Measurements from ENCODE around the gene EID1.
"Not testable (repeated sequence)": the region's sequence is repeated elsewhere in the genome, so short reads cannot be mapped to it uniquely, and the experiment has no call there.

Gene EID1

DNA sequence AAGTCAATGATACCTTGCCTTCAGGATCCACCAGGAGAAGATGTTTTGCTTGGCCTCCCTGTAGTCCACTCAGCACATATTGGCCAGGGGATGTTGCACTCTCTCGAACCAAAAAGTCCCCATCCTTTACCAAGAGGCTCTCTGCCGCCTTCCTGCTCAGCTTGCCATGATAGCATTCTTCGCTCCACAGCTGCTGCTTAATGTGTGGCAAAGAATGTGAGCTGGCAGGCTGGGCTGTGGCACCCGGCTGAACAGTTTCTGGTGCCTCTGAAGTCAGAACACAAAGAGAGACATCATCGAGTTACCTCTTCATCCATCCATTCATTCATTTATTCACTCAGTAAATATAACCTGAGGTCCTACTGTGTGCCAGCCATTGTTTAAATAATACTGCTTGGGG is 43.2 kb upstream of the EID1 start:
- no peak overlapping the region for H3K4me3 ChIP-seq (replicated peaks; ENCODE audit: low read depth, low read length)
- H3K36me3 ChIP-seq (ENCODE audit: control insufficient read depth, insufficient read depth, low read length) = no peaks in the 10 kb centered on the region
- TF ChIP-seq, protein P1, sequence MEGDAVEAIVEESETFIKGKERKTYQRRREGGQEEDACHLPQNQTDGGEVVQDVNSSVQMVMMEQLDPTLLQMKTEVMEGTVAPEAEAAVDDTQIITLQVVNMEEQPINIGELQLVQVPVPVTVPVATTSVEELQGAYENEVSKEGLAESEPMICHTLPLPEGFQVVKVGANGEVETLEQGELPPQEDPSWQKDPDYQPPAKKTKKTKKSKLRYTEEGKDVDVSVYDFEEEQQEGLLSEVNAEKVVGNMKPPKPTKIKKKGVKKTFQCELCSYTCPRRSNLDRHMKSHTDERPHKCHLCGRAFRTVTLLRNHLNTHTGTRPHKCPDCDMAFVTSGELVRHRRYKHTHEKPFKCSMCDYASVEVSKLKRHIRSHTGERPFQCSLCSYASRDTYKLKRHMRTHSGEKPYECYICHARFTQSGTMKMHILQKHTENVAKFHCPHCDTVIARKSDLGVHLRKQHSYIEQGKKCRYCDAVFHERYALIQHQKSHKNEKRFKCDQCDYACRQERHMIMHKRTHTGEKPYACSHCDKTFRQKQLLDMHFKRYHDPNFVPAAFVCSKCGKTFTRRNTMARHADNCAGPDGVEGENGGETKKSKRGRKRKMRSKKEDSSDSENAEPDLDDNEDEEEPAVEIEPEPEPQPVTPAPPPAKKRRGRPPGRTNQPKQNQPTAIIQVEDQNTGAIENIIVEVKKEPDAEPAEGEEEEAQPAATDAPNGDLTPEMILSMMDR (IDR thresholded peaks at IDR 0.05; ENCODE audit: insufficient read depth, low read length, poor library complexity, severe bottlenecking) = no peak
- no peak for DNase-seq (ENCODE audit: extremely low read depth, insufficient read length)
- H3K27me3 ChIP-seq (replicated peaks; ENCODE audit: control insufficient read depth, insufficient read depth, low read length) = no peaks in the 10 kb centered on the region

GRCh38 chr15:48842501-48842900 is 35.4 kb upstream of the EID1 start:
- DNase-seq (ENCODE audit: extremely low read depth, insufficient read length) = no peak
- TF ChIP-seq, protein P1 (IDR thresholded peaks at IDR 0.05; ENCODE audit: insufficient read depth, low read length, poor library complexity, severe bottlenecking) = no peak

DNA sequence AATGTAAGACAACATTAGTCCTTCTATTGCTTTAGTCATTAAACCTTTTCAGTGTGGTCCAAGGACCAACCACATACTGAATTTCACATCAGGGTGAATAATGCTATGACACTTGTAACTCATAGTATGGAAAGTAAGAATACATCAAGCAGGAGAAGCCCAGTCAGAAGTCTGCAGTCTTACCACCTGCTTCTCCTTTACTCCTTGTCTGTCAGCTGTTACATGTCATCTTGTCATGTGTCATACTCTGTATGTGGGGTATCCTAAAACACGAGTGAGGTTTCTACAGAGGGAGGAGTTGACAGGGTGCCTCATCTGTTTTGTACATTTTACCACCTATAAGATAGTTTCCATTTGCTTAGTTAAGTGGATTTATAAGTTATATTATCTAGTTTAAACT is 32.8 kb upstream of the EID1 start:
- no peaks in the 10 kb centered on the region for H3K36me3 ChIP-seq (ENCODE audit: control insufficient read depth, insufficient read depth, low read length)
- TF ChIP-seq, protein P1 (IDR thresholded peaks at IDR 0.05; ENCODE audit: insufficient read depth, low read length, poor library complexity, severe bottlenecking) = no peak
- H3K4me3 ChIP-seq (replicated peaks; ENCODE audit: low read depth, low read length) = no peak overlapping the region
- DNase-seq (ENCODE audit: extremely low read depth, insufficient read length) = no peak
- H3K27me3 ChIP-seq (replicated peaks; ENCODE audit: control insufficient read depth, insufficient read depth, low read length) = no peaks in the 10 kb centered on the region

More at GRCh38 chr15:48842501-48842900, 35.4 kb upstream of the EID1 start:
- H3K36me3 ChIP-seq (ENCODE audit: control insufficient read depth, insufficient read depth, low read length) = no peaks in the 10 kb centered on the region
- H3K4me3 ChIP-seq (replicated peaks; ENCODE audit: low read depth, low read length) = no peak overlapping the region
- no peaks in the 10 kb centered on the region for H3K27me3 ChIP-seq (replicated peaks; ENCODE audit: control insufficient read depth, insufficient read depth, low read length)

DNA sequence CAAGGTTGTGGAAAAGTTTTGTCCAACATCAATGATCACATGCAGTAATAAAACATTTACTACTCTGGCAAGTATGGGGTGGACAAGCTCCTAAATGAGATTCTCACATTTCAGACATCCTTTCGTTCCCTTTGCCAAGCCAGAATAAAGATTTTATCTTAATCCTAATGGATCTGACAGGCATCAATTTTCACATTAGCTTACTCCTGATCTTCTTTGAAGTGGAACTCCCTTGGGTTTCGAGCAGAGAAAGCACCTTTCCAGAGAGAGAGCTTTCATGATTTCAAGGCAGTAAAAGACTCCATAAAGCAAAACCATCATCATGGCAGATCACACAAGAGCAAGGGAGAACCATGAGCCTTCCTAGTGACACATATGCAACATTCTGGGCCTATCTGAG is 27.3 kb upstream of the EID1 start:
- no peak overlapping the region for H3K4me3 ChIP-seq (replicated peaks; ENCODE audit: low read depth, low read length)
- no peaks in the 10 kb centered on the region for H3K27me3 ChIP-seq (replicated peaks; ENCODE audit: control insufficient read depth, insufficient read depth, low read length)
- TF ChIP-seq, protein P1 (IDR thresholded peaks at IDR 0.05; ENCODE audit: insufficient read depth, low read length, poor library complexity, severe bottlenecking) = no peak
- DNase-seq (ENCODE audit: extremely low read depth, insufficient read length) = no peak
- H3K36me3 ChIP-seq (ENCODE audit: control insufficient read depth, insufficient read depth, low read length) = no peaks in the 10 kb centered on the region

- H3K27me3 ChIP-seq (replicated peaks; ENCODE audit: control insufficient read depth, insufficient read depth, low read length) = no peaks in the 10 kb centered on the region
- DNase-seq (ENCODE audit: extremely low read depth, insufficient read length) = no peak
Observed at GRCh38 chr15:48851956-48852355, 26.0 kb upstream of the EID1 start.

DNA sequence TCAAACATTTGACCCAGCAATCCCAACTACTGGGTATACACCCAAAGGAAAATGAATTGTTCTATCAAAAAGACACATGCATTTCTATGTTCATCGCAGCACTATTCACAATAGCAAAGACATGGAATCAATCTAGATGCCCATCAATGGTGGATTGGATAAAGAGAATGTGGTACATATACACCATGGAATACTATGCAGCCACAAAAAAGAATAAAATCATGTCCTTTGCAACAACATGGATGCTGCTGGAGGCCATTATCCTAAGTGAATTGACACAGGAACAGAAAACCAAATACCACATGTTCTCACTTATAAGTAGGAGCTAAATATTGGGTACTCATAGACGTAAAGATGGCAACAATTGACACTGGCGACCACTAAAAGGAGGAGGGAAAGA is 23.5 kb upstream of the EID1 start:
- DNase-seq (ENCODE audit: extremely low read depth, insufficient read length); H3K27me3 ChIP-seq (replicated peaks; ENCODE audit: control insufficient read depth, insufficient read depth, low read length); H3K36me3 ChIP-seq (ENCODE audit: control insufficient read depth, insufficient read depth, low read length); H3K4me3 ChIP-seq (replicated peaks; ENCODE audit: low read depth, low read length): not testable (repeated sequence)

More at GRCh38 chr15:48851956-48852355, 26.0 kb upstream of the EID1 start:
- no peaks in the 10 kb centered on the region for H3K36me3 ChIP-seq (ENCODE audit: control insufficient read depth, insufficient read depth, low read length)
- H3K4me3 ChIP-seq (replicated peaks; ENCODE audit: low read depth, low read length) = no peak overlapping the region
- TF ChIP-seq, protein P1 (IDR thresholded peaks at IDR 0.05; ENCODE audit: insufficient read depth, low read length, poor library complexity, severe bottlenecking) = no peak

Data from GM06990 (cell line).